Gastrocnemius medialis (tissue), 4 donors: ENCODE measurements around the gene TNNT2. TPM values are rescaled to one million over a fixed set of nuclear protein-coding genes. Genes with fewer than 3 reads are reported as not detected.

Experiments
- ATAC-seq, 2 donors: fragments of 150-250 bp; one replicate each; pipeline ENCODE4 v1.9.1; 2016
- DNase-seq, 2 donors: peaks; one replicate each; pipeline ENCODE4 v3.0.0-alpha.2; 2019
- H3K27ac ChIP-seq, 4 donors: fragments of 200-600 bp; sonication (generic); 1 replicate in 1 of 4; 2 replicates in 3 of 4; pipeline ENCODE4 v1.5.1; 2016 to 2018; ENCODE audit warnings: mild to moderate bottlenecking in 2 of 4, moderate library complexity in 1 of 4
- H3K27me3 ChIP-seq, 3 donors: fragments of 200-600 bp; sonication (generic) in 2 of 3; 1 replicate in 1 of 3; 2 replicates in 2 of 3; pipeline versions ENCODE4 v1.5.1 to v1.6.0; 2016 to 2019; ENCODE audit warnings: mild to moderate bottlenecking in 1 of 3, moderate library complexity in 1 of 3
- H3K36me3 ChIP-seq, 2 donors: fragments of 200-600 bp; sonication (generic) in 1 of 2; one replicate each; pipeline ENCODE4 v1.5.1; 2017 to 2018
- H3K4me1 ChIP-seq, 2 donors: fragments of 200-600 bp; sonication (generic) in 1 of 2; one replicate each; pipeline ENCODE4 v1.5.1; 2016 to 2017; ENCODE audit warnings: mild to moderate bottlenecking in 2 of 2
- H3K4me3 ChIP-seq, 4 donors: fragments of 200-600 bp; sonication (generic) in 3 of 4; 1 replicate in 1 of 4; 2 replicates in 3 of 4; pipeline ENCODE4 v1.5.1; 2016 to 2019; ENCODE audit warnings: mild to moderate bottlenecking in 2 of 4
- H3K9me3 ChIP-seq, 3 donors: fragments of 200-600 bp; sonication (generic) in 2 of 3; 1 replicate in 1 of 3; 2 replicates in 2 of 3; pipeline ENCODE4 v1.5.1; 2016 to 2019
- POLR2A ChIP-seq, 2 donors: fragments of 450-650 bp; IDR thresholded peaks; one replicate each; pipeline ENCODE4 v1.6.1; 2017; ENCODE audit warnings: antibody characterized with exemption in 2 of 2, mild to moderate bottlenecking in 2 of 2, moderate library complexity in 2 of 2
- in situ Hi-C, 4 donors: fragments of 200-750 bp; cut with MboI; loops; one replicate each; pipeline versions ENCODE4 v1.15.0 to v1.8.0; 2017; ENCODE audit warnings: low sequenced_read_pairs in 4 of 4
- intact Hi-C: fragments of 100-400 bp; cut with DNase I; formaldehyde crosslinking; loops from one replicate; pipeline ENCODE4 v1.15.1; 2023; ENCODE audit warnings: low total_unique reads
- total RNA-seq, 4 donors: library from RNA; depleted of rRNA; stranded (reverse); fragments of >200 nt; gene quantifications; one replicate each; pipeline versions ENCODE4 v1.1.0 to v1.2.3, GENCODE V29; 2016
- TF ChIP-seq, protein P1 (sequence below), 5 experiments: fragments of 450-650 bp in 3 of 5; fragments of 200-600 bp in 2 of 5; sonication (generic) in 2 of 5; IDR thresholded peaks in 4 of 5; conservative IDR thresholded peaks in 1 of 5; 1 replicate in 4 of 5; 2 replicates in 1 of 5; pipeline ENCODE4 v1.5.1; 2016 to 2019; ENCODE audit warnings: antibody characterized with exemption in 5 of 5, mild to moderate bottlenecking in 3 of 5, moderate library complexity in 3 of 5

TNNT2 gene
- total RNA-seq, 4 donors from 2014 or later: 0.39 to 14.8 (median 6.7) TPM; not detected in 1

DNA sequence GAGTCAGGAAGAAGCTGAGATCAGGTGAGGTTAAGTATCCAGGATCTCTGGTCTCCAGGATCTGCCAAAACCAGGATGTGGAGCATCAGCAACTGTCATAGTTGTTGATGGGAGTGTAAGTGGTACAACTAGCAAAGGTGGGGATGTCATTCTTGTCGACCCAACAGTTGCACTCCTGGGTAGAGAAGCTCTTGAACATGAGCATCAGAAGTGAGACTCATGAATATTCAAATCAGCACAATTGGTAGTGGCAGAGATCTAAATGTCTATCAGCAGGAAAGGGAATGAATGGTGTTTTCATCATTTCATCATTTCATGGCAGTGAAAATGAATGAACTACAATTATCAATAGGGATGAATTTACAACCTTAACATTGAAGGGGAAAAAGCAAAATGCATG is 25.9 kb upstream of the TNNT2 start:
- DNase-seq (no peak), ATAC-seq (no peak)
- intact Hi-C loops: no loop called here
- H3K27ac ChIP-seq: no peak overlapping the region
- in situ Hi-C loops: no loop called here
- H3K36me3 ChIP-seq: no peaks in the 10 kb centered on the region
- peaks cover 0 to 5% of the 10 kb centered on the region in 2 donors for H3K4me1 ChIP-seq
- TF ChIP-seq POLR2A (IDR thresholded peaks at IDR 0.05): no peak
- TF ChIP-seq, protein P1, sequence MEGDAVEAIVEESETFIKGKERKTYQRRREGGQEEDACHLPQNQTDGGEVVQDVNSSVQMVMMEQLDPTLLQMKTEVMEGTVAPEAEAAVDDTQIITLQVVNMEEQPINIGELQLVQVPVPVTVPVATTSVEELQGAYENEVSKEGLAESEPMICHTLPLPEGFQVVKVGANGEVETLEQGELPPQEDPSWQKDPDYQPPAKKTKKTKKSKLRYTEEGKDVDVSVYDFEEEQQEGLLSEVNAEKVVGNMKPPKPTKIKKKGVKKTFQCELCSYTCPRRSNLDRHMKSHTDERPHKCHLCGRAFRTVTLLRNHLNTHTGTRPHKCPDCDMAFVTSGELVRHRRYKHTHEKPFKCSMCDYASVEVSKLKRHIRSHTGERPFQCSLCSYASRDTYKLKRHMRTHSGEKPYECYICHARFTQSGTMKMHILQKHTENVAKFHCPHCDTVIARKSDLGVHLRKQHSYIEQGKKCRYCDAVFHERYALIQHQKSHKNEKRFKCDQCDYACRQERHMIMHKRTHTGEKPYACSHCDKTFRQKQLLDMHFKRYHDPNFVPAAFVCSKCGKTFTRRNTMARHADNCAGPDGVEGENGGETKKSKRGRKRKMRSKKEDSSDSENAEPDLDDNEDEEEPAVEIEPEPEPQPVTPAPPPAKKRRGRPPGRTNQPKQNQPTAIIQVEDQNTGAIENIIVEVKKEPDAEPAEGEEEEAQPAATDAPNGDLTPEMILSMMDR (IDR thresholded peaks at IDR 0.05 in 4 of 5, conservative IDR thresholded peaks at IDR 0.05 in 1 of 5): no peak
- H3K27me3 ChIP-seq: peaks cover 0 to 14% (median 11%) of the 10 kb centered on the region in 3 donors
- no peaks in the 10 kb centered on the region for H3K9me3 ChIP-seq
- H3K4me3 ChIP-seq: no peak overlapping the region

DNA sequence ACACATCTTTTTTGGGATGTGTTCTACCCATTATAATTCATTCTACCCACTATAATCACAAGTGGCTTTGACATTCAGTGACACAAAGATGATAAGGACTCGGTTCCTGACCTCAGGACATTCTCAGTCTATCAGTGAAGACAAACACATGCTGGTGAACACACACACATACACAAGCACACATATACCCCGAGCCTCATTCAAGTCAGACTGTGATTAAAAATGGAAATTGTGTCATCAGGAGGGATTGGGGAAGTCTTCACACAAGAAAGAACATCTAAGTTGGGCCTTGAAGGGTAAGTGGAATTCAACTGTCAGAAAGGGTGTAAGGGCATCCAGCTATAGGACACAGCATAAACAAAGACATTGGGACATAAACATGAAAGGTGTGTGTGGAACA is 24.2 kb upstream of the TNNT2 start:
- in situ Hi-C loops (no loop called here), intact Hi-C loops (no loop called here)
- H3K4me1 ChIP-seq: peaks cover 0 to 5% of the 10 kb centered on the region in 2 donors
- no peak overlapping the region for H3K27ac ChIP-seq
- no peak overlapping the region for H3K4me3 ChIP-seq
- no peak for DNase-seq
- no peaks in the 10 kb centered on the region for H3K36me3 ChIP-seq
- H3K9me3 ChIP-seq: no peaks in the 10 kb centered on the region
- peaks cover 0 to 14% (median 11%) of the 10 kb centered on the region in 3 donors for H3K27me3 ChIP-seq
- TF ChIP-seq, protein P1 (IDR thresholded peaks at IDR 0.05 in 4 of 5, conservative IDR thresholded peaks at IDR 0.05 in 1 of 5): no peak
- TF ChIP-seq POLR2A (IDR thresholded peaks at IDR 0.05): no peak
- no peak for ATAC-seq

GRCh38 chr1:201400852-201401230 is 23.4 kb upstream of the TNNT2 start:
- H3K27me3 ChIP-seq: peaks cover 0 to 14% (median 11%) of the 10 kb centered on the region in 3 donors
- TF ChIP-seq, protein P1 (IDR thresholded peaks at IDR 0.05 in 4 of 5, conservative IDR thresholded peaks at IDR 0.05 in 1 of 5): no peak
- no peak for TF ChIP-seq POLR2A (IDR thresholded peaks at IDR 0.05)
- H3K9me3 ChIP-seq: no peaks in the 10 kb centered on the region
- no peak overlapping the region for H3K4me3 ChIP-seq
- in situ Hi-C loops: no loop called here
- ATAC-seq (no peak), DNase-seq (no peak)
- H3K36me3 ChIP-seq: no peaks in the 10 kb centered on the region
- peak overlapping the region in 1 of 4 donors; percentile 33 for H3K27ac ChIP-seq
- peaks cover 0 to 5% of the 10 kb centered on the region in 2 donors for H3K4me1 ChIP-seq
- intact Hi-C loops: no loop called here

- no peaks in the 10 kb centered on the region for H3K36me3 ChIP-seq
- in situ Hi-C loops: no loop called here
- intact Hi-C loops: no loop called here
- H3K4me3 ChIP-seq: no peak overlapping the region
- H3K27me3 ChIP-seq: peaks cover 0 to 14% (median 11%) of the 10 kb centered on the region in 3 donors
- H3K4me1 ChIP-seq: peaks cover 0 to 5% of the 10 kb centered on the region in 2 donors
- H3K27ac ChIP-seq: peak overlapping the region in 1 of 4 donors; percentile 33
- no peaks in the 10 kb centered on the region for H3K9me3 ChIP-seq
- ATAC-seq (no peak), DNase-seq (no peak)
- TF ChIP-seq POLR2A (IDR thresholded peaks at IDR 0.05): no peak
- TF ChIP-seq, protein P1 (IDR thresholded peaks at IDR 0.05 in 4 of 5, conservative IDR thresholded peaks at IDR 0.05 in 1 of 5): no peak
Measured at GRCh38 chr1:201400212-201400851, 22.9 kb upstream of the TNNT2 start.
